GM12878 (cell line): ENCODE results near the gene WDR91.

Experiments used
- CTCF ChIP-seq, 3 experiments: IDR thresholded peaks in 2 of 3; conservative IDR thresholded peaks in 1 of 3; 2 replicates each; pipeline ENCODE4 v1.5.1; 2011; ENCODE audit warnings: low read depth in 3 of 3, low read length in 3 of 3, mild to moderate bottlenecking in 3 of 3, control low read depth in 2 of 3, moderate library complexity in 2 of 3, inconsistent platforms in 1 of 3, mixed read lengths in 1 of 3; ENCODE audit not compliant: control insufficient read depth in 2 of 3, insufficient read depth in 1 of 3; ENCODE audit errors: extremely low read depth in 1 of 3
- MAX ChIP-seq: IDR thresholded peaks from 2 replicates; pipeline ENCODE4 v1.6.1; 2012; ENCODE audit warnings: low read depth, low read length, improper control_type of control experiment
- POLR2A ChIP-seq: IDR thresholded peaks from 2 replicates; pipeline ENCODE4 v1.6.1; 2011; ENCODE audit warnings: low read depth, mild to moderate bottlenecking, low read length
- RCOR1 ChIP-seq: conservative IDR thresholded peaks from 2 replicates; pipeline ENCODE4 v1.6.1; 2012; ENCODE audit warnings: low read depth, low read length, improper control_type of control experiment
- REST ChIP-seq: IDR thresholded peaks from 2 replicates; pipeline ENCODE4 v1.6.1; 2012; ENCODE audit warnings: mild to moderate bottlenecking, low read depth, low read length
- RFX5 ChIP-seq: IDR thresholded peaks from 2 replicates; pipeline ENCODE4 v1.6.1; 2011; ENCODE audit warnings: low read depth, low read length, improper control_type of control experiment
- YBX1 ChIP-seq: fragments of 450-650 bp; IDR thresholded peaks from 2 replicates; pipeline ENCODE4 v1.6.1; 2016; ENCODE audit warnings: antibody characterized with exemption

- TF ChIP-seq POLR2A (peak; percentile 98), RFX5 (no peak), REST (no peak; the same call in 1 of the 2 replicates), MAX (no peak), CTCF (IDR thresholded peaks at IDR 0.05 in 2 of 3, conservative IDR thresholded peaks at IDR 0.05 in 1 of 3; ENCODE audit: control insufficient read depth in 2 of 3, extremely low read depth in 1 of 3, insufficient read depth in 1 of 3, low read depth in 3 of 3, low read length in 3 of 3) (no peak), YBX1 (no peak), RCOR1 (no peak)
These were observed at the start of gene WDR91 for GRCh38 chr7:135211179-135211945.
